ENCODE results near the gene ACADSB. TPM values are rescaled to one million over a fixed set of nuclear protein-coding genes. Genes with fewer than 3 reads are reported as not detected.
A peak's percentile ranks its signal among the peaks of the same experiment; 100 is the strongest.

The ACADSB gene
- total and polyA plus RNA-seq, 2 donors from 2014 or later: 26.6 to 48.5 TPM

DNA sequence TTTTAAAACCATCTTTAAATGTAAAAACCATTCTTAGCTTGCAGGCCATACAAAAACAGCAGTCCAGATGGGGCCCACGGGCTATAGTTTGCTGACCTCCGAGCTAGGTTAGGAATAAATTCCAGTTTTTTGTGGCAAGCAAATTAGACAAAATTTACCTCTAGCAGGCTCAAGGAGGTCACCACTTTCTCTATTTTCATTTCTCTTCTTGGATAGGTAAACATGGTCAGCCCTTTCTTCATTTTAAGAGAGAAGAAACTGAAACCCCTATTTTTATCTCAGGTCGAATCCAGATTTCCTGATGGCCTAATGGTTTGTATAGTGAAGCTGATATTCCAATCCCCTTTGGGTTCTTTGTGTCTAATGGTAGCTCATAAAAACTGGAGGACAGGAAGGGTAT is 10.9 kb upstream of the ACADSB start:
- Histone ChIP-seq H3K4me1 (ENCODE audit: control insufficient read depth in 2 of 3, insufficient read depth in 2 of 3, low read depth in 1 of 3, low read length in 3 of 3) (peaks cover 0 to 9% (median 0%) of the 10 kb centered on the region in 3 donors), H3K27ac (ENCODE audit: low read depth in 2 of 2, low read length in 2 of 2) (no peak overlapping the region), H3K27me3 (ENCODE audit: control insufficient read depth, insufficient read depth, low read length) (no peaks in the 10 kb centered on the region), H3K9ac (ENCODE audit: low read length in 3 of 3) (no peak overlapping the region), H3K9me3 (ENCODE audit: control insufficient read depth in 2 of 3, insufficient read depth in 1 of 3, low read length in 3 of 3) (no peaks in the 10 kb centered on the region), H3K36me3 (ENCODE audit: control insufficient read depth in 2 of 3, insufficient read depth in 3 of 3, low read length in 3 of 3) (peaks cover 6 to 21% (median 13%) of the 10 kb centered on the region in 3 donors), H3K4me3 (ENCODE audit: low read length in 3 of 3) (no peak overlapping the region)
- intact Hi-C loops (cut with DNase I): no loop called here
- FAIRE-seq (no peak), DNase-seq (peak in 1 of 5 donors; percentile 4)
- TF ChIP-seq, protein P1, sequence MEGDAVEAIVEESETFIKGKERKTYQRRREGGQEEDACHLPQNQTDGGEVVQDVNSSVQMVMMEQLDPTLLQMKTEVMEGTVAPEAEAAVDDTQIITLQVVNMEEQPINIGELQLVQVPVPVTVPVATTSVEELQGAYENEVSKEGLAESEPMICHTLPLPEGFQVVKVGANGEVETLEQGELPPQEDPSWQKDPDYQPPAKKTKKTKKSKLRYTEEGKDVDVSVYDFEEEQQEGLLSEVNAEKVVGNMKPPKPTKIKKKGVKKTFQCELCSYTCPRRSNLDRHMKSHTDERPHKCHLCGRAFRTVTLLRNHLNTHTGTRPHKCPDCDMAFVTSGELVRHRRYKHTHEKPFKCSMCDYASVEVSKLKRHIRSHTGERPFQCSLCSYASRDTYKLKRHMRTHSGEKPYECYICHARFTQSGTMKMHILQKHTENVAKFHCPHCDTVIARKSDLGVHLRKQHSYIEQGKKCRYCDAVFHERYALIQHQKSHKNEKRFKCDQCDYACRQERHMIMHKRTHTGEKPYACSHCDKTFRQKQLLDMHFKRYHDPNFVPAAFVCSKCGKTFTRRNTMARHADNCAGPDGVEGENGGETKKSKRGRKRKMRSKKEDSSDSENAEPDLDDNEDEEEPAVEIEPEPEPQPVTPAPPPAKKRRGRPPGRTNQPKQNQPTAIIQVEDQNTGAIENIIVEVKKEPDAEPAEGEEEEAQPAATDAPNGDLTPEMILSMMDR (IDR thresholded peaks at IDR 0.05; ENCODE audit: borderline replicate concordance, extremely low read depth, insufficient read depth): no peak

DNA sequence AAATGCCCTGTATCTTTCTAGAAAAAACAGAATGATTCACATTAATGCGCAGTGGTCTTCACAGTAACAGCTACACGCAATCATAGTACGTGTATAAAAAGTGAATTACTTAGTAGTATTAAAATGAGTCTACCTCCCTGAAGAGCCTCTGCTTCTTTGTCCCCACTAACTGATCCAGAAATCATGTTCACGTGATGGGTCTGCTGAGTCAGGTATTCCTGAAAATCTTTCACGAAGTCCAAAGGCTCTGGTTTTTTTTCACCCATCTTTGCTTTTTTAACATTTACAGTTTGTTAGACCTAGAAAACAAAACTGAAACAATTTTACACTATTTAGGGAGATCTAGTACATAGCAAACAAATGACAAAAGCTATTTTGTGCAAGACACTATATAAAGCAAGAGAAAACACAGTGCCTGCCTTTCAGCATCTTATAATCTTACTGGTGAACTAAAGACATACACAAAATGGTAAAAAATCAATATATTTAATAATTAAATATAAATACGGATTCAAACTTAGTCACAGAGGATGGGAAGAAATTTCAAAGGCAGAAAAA is 10.4 kb upstream of the ACADSB start:
- Histone ChIP-seq H3K4me1 (ENCODE audit: control insufficient read depth in 2 of 3, insufficient read depth in 2 of 3, low read depth in 1 of 3, low read length in 3 of 3) (peaks cover 0 to 9% (median 0%) of the 10 kb centered on the region in 3 donors), H3K36me3 (ENCODE audit: control insufficient read depth in 2 of 3, insufficient read depth in 3 of 3, low read length in 3 of 3) (peaks cover 6 to 21% (median 13%) of the 10 kb centered on the region in 3 donors), H3K9me3 (ENCODE audit: control insufficient read depth in 2 of 3, insufficient read depth in 1 of 3, low read length in 3 of 3) (no peaks in the 10 kb centered on the region), H3K4me3 (ENCODE audit: low read length in 3 of 3) (no peak overlapping the region), H3K27me3 (ENCODE audit: control insufficient read depth, insufficient read depth, low read length) (no peaks in the 10 kb centered on the region), H3K9ac (ENCODE audit: low read length in 3 of 3) (no peak overlapping the region), H3K27ac (ENCODE audit: low read depth in 2 of 2, low read length in 2 of 2) (no peak overlapping the region)
- TF ChIP-seq, protein P1 (IDR thresholded peaks at IDR 0.05; ENCODE audit: borderline replicate concordance, extremely low read depth, insufficient read depth): no peak
- intact Hi-C loops (cut with DNase I): no loop called here
- DNase-seq (no peak), FAIRE-seq (no peak)

GRCh38 chr10:122998934-122999333 is 9.9 kb upstream of the ACADSB start:
- Histone ChIP-seq H3K27me3 (ENCODE audit: control insufficient read depth, insufficient read depth, low read length) (no peaks in the 10 kb centered on the region), H3K27ac (ENCODE audit: low read depth in 2 of 2, low read length in 2 of 2) (no peak overlapping the region), H3K9ac (ENCODE audit: low read length in 3 of 3) (no peak overlapping the region), H3K4me3 (ENCODE audit: low read length in 3 of 3) (no peak overlapping the region), H3K36me3 (ENCODE audit: control insufficient read depth in 2 of 3, insufficient read depth in 3 of 3, low read length in 3 of 3) (peaks cover 6 to 18% (median 13%) of the 10 kb centered on the region in 3 donors), H3K9me3 (ENCODE audit: control insufficient read depth in 2 of 3, insufficient read depth in 1 of 3, low read length in 3 of 3) (no peaks in the 10 kb centered on the region), H3K4me1 (ENCODE audit: control insufficient read depth in 2 of 3, insufficient read depth in 2 of 3, low read depth in 1 of 3, low read length in 3 of 3) (peaks cover 0 to 9% (median 0%) of the 10 kb centered on the region in 3 donors)
- no peak for FAIRE-seq
- intact Hi-C loops (cut with DNase I): no loop called here
- TF ChIP-seq, protein P1 (IDR thresholded peaks at IDR 0.05; ENCODE audit: borderline replicate concordance, extremely low read depth, insufficient read depth): no peak
- DNase-seq: no peak

DNA sequence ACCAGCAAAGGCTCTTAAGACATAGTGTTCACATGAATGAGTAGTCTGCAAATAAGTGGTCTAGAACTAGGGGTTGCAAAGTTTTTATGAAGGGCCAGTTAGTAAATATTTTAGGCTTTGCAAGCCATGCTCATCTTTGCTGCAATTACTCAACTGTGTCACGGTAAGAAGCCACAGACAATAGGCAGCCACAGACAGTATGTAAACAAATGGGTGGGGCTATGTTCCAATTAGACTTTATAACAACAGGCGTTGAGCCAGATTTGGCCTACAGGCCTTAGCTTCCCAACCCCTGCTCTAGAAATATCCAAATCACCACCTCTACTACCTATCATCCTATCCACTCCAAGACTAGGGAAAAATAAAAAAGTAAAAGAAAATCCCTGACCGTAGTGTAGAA is 9.5 kb upstream of the ACADSB start:
- no peak for FAIRE-seq
- intact Hi-C loops (cut with DNase I): no loop called here
- peaks cover 0 to 9% (median 0%) of the 10 kb centered on the region in 3 donors for H3K4me1 ChIP-seq (ENCODE audit: control insufficient read depth in 2 of 3, insufficient read depth in 2 of 3, low read depth in 1 of 3, low read length in 3 of 3)
- no peak overlapping the region for H3K4me3 ChIP-seq (ENCODE audit: low read length in 3 of 3)
- H3K9ac ChIP-seq (ENCODE audit: low read length in 3 of 3): no peak overlapping the region
- TF ChIP-seq, protein P1 (IDR thresholded peaks at IDR 0.05; ENCODE audit: borderline replicate concordance, extremely low read depth, insufficient read depth): no peak
- no peaks in the 10 kb centered on the region for H3K9me3 ChIP-seq (ENCODE audit: control insufficient read depth in 2 of 3, insufficient read depth in 1 of 3, low read length in 3 of 3)
- H3K27ac ChIP-seq (ENCODE audit: low read depth in 2 of 2, low read length in 2 of 2): no peak overlapping the region
- no peak for DNase-seq
- H3K27me3 ChIP-seq (ENCODE audit: control insufficient read depth, insufficient read depth, low read length): no peaks in the 10 kb centered on the region
- peaks cover 4 to 14% (median 9%) of the 10 kb centered on the region in 3 donors for H3K36me3 ChIP-seq (ENCODE audit: control insufficient read depth in 2 of 3, insufficient read depth in 3 of 3, low read length in 3 of 3)
